ENCODE measurements around the gene MRE11.

DNA sequence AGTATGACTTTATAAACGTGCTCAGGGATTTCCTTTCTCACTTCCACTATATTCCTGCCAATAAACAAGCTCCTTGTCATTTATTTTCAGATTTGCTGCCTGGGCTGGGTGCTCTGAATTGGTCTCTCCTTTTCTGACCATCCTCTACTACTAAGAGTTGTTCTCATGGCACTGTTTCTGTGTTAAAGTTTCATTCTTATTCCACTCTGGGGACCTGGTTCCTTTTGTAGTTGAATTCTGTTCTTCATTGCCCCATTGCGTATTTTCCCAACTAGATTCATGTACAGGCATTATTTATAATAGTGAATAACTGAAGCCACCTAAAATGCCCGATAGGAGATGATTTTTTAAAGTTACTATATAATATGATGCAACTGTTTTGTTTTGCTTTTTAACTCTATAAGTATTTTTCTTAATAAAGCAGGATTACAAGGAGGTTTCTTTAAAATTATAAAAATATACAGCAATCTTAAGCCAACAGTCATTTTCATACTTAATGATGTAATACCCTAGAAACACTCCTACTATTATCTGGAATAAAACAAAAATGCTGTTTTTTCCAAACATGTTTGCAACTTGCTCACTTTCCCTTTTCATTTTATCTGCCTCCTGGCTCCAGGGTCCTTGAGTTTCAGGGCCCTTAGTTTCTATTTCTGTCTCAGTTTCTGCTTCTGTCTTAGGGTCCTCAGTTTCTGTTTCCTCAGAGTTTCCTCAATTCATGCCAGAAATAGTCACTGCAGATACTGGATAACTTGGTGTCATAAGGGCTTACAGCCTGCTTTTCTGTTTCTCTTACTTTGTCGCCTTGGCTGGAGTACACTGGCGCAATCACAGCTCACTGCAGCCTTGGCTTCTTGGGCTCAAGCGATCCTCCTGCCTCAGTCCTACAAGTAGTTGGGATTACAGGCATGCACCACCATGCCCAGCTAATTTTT is 40.3 kb upstream of the MRE11 start:
- TF ChIP-seq, protein P1, sequence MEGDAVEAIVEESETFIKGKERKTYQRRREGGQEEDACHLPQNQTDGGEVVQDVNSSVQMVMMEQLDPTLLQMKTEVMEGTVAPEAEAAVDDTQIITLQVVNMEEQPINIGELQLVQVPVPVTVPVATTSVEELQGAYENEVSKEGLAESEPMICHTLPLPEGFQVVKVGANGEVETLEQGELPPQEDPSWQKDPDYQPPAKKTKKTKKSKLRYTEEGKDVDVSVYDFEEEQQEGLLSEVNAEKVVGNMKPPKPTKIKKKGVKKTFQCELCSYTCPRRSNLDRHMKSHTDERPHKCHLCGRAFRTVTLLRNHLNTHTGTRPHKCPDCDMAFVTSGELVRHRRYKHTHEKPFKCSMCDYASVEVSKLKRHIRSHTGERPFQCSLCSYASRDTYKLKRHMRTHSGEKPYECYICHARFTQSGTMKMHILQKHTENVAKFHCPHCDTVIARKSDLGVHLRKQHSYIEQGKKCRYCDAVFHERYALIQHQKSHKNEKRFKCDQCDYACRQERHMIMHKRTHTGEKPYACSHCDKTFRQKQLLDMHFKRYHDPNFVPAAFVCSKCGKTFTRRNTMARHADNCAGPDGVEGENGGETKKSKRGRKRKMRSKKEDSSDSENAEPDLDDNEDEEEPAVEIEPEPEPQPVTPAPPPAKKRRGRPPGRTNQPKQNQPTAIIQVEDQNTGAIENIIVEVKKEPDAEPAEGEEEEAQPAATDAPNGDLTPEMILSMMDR (IDR thresholded peaks at IDR 0.05) = no peak
- TF ChIP-seq POLR2A (IDR thresholded peaks at IDR 0.05) = no peak
- no peak for TF ChIP-seq POLR2AphosphoS5 (IDR thresholded peaks at IDR 0.05; ENCODE audit: insufficient read depth in 1 of 2, low read depth in 1 of 2)
